ENCODE measurements around the gene WBP1. TPM values are rescaled to one million over a fixed set of nuclear protein-coding genes. Genes with fewer than 3 reads are reported as not detected.
"Not testable (repeated sequence)": the region's sequence is repeated elsewhere in the genome, so short reads cannot be mapped to it uniquely, and the experiment has no call there.

The WBP1 gene
- total RNA-seq, 1 donor, result 27.6 TPM

DNA sequence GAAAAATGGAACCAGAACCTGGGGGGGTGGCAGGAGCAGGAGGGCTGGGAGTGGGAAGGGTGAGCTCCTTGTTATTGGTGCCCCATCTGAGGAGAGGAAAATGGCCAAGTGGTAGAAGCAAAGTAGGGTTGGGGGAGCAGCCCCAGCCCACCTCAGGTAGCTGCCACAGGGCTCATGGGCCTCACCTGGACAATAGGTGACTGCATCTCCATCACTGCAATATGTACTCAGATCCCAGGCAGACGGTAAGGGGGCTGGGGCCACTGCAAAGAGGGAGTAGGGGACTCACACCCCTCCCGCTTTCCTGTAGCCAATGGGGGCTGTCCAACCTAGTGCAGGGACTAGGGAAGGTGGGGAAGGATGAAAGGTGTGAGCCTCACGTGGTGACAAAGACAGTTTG lies 41.0 kb upstream of the WBP1 start:
- DNase-seq (ENCODE audit: low read depth), result no peak
- H3K4me3 ChIP-seq (ENCODE audit: low read depth, low read length), result no peak overlapping the region
- TF ChIP-seq, protein P1, sequence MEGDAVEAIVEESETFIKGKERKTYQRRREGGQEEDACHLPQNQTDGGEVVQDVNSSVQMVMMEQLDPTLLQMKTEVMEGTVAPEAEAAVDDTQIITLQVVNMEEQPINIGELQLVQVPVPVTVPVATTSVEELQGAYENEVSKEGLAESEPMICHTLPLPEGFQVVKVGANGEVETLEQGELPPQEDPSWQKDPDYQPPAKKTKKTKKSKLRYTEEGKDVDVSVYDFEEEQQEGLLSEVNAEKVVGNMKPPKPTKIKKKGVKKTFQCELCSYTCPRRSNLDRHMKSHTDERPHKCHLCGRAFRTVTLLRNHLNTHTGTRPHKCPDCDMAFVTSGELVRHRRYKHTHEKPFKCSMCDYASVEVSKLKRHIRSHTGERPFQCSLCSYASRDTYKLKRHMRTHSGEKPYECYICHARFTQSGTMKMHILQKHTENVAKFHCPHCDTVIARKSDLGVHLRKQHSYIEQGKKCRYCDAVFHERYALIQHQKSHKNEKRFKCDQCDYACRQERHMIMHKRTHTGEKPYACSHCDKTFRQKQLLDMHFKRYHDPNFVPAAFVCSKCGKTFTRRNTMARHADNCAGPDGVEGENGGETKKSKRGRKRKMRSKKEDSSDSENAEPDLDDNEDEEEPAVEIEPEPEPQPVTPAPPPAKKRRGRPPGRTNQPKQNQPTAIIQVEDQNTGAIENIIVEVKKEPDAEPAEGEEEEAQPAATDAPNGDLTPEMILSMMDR (IDR thresholded peaks at IDR 0.05; ENCODE audit: insufficient read depth, low read length), result no peak

DNA sequence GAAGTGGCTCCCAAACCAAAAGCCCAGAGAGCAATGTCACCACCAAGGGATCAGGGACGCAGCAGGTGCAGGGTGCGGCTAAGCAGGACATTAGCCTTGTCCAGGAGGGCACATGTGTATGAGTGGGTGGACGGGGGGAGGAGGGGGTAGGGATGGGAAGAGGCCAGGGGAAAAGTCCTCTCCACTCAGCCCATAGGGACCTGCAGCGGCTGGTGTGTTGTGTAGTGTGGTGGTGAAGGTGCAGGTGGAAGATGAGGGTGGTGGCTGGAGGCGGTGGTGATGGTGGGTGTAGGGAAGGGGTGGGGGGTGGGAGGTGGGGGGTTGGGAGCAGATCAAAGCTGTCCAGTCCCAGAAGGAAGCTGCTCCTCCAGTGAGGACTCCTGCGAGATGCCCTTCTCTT lies 40.5 kb upstream of the WBP1 start:
- DNase-seq (ENCODE audit: low read depth), result no peak
- TF ChIP-seq, protein P1 (IDR thresholded peaks at IDR 0.05; ENCODE audit: insufficient read depth, low read length), result no peak
- H3K4me3 ChIP-seq (ENCODE audit: low read depth, low read length), result no peak overlapping the region

DNA sequence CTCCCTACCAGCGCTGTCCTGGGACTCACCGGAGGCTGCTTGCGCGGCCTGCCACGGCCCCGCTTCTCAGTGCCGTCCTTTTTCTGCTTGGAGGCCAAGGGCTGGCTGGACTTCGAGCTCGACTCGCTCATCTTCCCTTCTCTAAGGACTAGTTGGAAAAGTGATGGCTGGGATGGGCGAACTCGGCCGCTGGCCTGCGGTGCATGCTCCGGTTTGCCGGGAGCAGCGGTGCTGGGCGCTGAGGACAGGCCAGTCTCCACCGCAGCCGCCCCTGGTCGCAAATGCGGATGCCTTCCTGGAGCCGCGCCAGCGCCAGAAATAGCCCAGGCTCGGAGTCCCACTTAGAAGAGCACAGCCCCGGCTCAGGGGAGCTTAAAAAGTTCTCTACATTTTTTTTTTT lies 39.9 kb upstream of the WBP1 start:
- no peak for DNase-seq (ENCODE audit: low read depth)
- no peak overlapping the region for H3K4me3 ChIP-seq (ENCODE audit: low read depth, low read length)
- TF ChIP-seq, protein P1 (IDR thresholded peaks at IDR 0.05; ENCODE audit: insufficient read depth, low read length), result no peak

DNA sequence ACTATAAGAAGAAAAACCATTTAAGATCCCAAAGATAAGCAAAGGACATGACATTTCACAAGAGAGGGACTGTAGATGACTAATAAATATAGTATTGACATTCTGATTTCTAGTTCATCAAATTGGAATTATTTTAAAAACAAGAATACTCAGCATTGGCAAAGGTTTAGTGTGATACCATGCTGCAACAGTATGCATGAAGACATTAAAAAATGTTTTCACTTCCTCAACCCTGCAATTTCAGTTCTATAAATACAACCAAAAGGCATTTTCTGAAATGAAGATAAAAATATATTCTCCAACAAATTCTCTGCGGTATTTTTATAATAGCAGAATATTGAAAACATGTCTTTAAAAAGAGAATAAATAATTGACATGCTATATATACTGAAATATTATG lies 38.9 kb upstream of the WBP1 start:
- H3K4me3 ChIP-seq (ENCODE audit: low read depth, low read length), result no peak overlapping the region
- no peak for DNase-seq (ENCODE audit: low read depth)
- TF ChIP-seq, protein P1 (IDR thresholded peaks at IDR 0.05; ENCODE audit: insufficient read depth, low read length), result no peak

DNA sequence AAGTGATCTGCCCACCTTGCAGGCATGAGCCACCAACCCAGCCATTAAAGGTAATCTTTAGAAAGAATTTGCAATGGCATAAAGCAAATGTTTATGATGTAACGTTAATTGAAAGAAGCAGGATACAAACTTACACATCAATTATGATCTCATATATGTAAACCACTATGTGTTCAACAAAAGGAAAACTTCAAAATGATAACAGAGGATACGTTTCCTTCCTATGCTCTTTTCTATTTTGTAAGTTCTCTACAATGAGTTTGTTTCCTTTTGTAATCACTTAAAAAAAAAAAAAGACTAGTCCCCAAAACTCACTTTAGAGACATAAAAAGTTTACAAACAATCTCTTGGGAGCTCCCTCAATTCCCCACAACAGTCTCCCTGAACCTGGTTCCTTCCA lies 38.2 kb upstream of the WBP1 start:
- TF ChIP-seq, protein P1 (IDR thresholded peaks at IDR 0.05; ENCODE audit: insufficient read depth, low read length), result no peak
- no peak overlapping the region for H3K4me3 ChIP-seq (ENCODE audit: low read depth, low read length)
- DNase-seq (ENCODE audit: low read depth), result no peak

DNA sequence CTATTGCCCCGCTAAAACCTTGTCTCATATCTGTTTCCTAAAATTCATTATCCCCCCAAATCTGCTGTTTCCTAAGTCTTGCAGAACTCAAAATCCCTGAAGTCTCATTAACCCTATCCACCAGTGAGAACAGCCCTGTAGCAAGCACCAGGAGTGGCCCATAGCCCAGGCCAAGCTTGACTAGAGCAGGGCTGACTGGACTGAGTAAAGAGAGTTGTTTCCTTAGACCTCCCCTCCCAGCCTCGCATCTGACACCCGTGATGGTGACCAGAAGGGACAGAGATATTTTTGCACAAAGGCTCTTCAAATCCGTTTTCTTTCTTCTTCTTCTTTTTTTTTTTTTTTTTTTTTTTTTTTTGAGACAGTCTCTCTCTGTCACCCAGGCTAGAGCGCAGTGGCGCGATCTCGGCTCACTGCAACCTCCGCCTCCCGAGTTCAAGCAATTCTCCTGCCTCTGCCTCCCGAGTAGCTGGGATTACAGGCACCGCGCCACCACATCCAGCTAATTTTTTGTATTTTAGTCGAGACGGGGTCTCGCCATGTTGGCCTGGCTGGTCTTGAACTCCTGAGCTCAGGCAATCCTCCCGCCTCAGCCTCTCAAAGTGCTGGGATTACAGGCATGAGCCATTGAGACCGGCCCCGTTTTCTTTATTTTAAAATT lies 37.7 kb upstream of the WBP1 start:
- peak overlapping the region; percentile 89 for H3K4me3 ChIP-seq (ENCODE audit: low read depth, low read length)
- not testable (repeated sequence) for DNase-seq (ENCODE audit: low read depth)

DNA sequence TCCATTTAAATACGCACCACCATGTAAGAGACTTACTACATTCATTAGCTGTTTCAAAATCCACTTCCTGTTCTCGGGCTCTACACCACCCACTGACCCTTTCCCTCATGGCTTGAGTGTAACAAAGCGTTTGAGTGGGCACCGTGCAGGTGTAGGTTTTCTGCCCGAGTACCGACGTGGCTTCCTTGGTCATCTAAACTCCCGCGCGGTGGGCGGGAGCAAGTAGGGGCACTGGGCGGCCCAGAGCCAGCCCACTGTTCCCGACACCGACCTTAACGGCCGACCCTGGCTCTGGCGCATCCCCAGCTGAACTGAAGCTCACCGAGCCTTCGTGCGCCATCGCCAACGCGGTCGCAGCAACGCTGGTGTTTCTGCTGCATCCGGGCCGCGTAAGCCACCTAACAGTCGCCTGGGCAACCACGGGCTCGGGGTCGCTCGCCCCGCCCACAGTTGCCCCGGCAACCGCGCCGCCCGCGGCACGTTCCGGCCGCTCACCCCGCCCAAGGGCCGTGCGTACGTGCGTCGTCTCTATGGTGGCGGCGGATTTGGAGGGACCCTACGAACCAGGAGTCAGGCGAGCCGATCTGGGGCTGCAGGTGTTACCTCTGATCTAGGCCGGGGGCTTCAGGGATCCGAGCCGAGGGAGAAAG lies 36.9 kb upstream of the WBP1 start, which contains the start of the genes C2orf81 and WDR54:
TSS of gene C2orf81 (minus strand) at position 399 of the 650 bp plus-strand sequence. CDS start at position 340, 59 bp downstream.
TSS of gene WDR54 (plus strand) at position 510 of the 650 bp plus-strand sequence. CDS start 424 bp downstream, outside the sequence.
- H3K4me3 ChIP-seq (ENCODE audit: low read depth, low read length), result peak within 1 kb of the TSS; percentile 89
- TF ChIP-seq, protein P1 (IDR thresholded peaks at IDR 0.05; ENCODE audit: insufficient read depth, low read length), result no peak
- peak; percentile 73 for DNase-seq (ENCODE audit: low read depth)
